PFSK-1 (cell line): ENCODE data around the gene ATP6V1A.

ENCODE experiments used
- FOXP2 ChIP-seq: optimal IDR thresholded peaks from 2 replicates; pipeline ENCODE3; 2011; ENCODE audit warnings: borderline replicate concordance, control low read depth, inconsistent platforms; ENCODE audit not compliant: insufficient read depth; ENCODE audit errors: extremely low read length, extremely low read depth
- POLR2AphosphoS5 ChIP-seq: IDR thresholded peaks from 2 replicates; pipeline ENCODE4 v1.6.1; 2012; ENCODE audit warnings: low read depth, mild to moderate bottlenecking, control low read depth, low read length, moderate library complexity
- REST ChIP-seq, 2 experiments: IDR thresholded peaks; 2 replicates each; pipeline versions ENCODE4 v1.6.1 to v1.8.0; 2011 to 2012; ENCODE audit warnings: low read depth in 2 of 2, low read length in 2 of 2, control low read depth in 1 of 2, inconsistent platforms in 1 of 2, mild to moderate bottlenecking in 1 of 2, moderate library complexity in 1 of 2; ENCODE audit not compliant: insufficient read depth in 1 of 2
- SIN3A ChIP-seq: IDR thresholded peaks from 2 replicates; pipeline ENCODE4 v1.6.1; 2012; ENCODE audit warnings: mild to moderate bottlenecking, low read length, moderate library complexity, borderline replicate concordance; ENCODE audit not compliant: insufficient read depth
- TAF1 ChIP-seq: IDR thresholded peaks from 2 replicates; pipeline ENCODE4 v1.6.1; 2012; ENCODE audit warnings: low read length, control low read depth, borderline replicate concordance; ENCODE audit not compliant: insufficient read depth

Gene ATP6V1A

GRCh38 chr3:113731694-113732093 lies 15.1 kb upstream of the ATP6V1A start:
- no peak for TF ChIP-seq POLR2AphosphoS5
- TF ChIP-seq REST (IDR thresholded peaks at IDR 0.05; ENCODE audit: insufficient read depth in 1 of 2, low read depth in 2 of 2, low read length in 2 of 2), result no peak
- TF ChIP-seq FOXP2, result no peak
- TF ChIP-seq SIN3A, result no peak

- TF ChIP-seq TAF1 (no peak), FOXP2 (no peak), POLR2AphosphoS5 (no peak), REST (IDR thresholded peaks at IDR 0.05; ENCODE audit: insufficient read depth in 1 of 2, low read depth in 2 of 2, low read length in 2 of 2) (no peak)
Observed at GRCh38 chr3:113736548-113737089, 10.2 kb upstream of the ATP6V1A start.

- TF ChIP-seq SIN3A (no peak), REST (IDR thresholded peaks at IDR 0.05; ENCODE audit: insufficient read depth in 1 of 2, low read depth in 2 of 2, low read length in 2 of 2) (no peak), FOXP2 (no peak), TAF1 (no peak), POLR2AphosphoS5 (no peak)
Observed at GRCh38 chr3:113741086-113741485, 5.7 kb upstream of the ATP6V1A start.

- TF ChIP-seq REST (IDR thresholded peaks at IDR 0.05; ENCODE audit: insufficient read depth in 1 of 2, low read depth in 2 of 2, low read length in 2 of 2) (no peak), POLR2AphosphoS5 (no peak), FOXP2 (no peak), SIN3A (no peak), TAF1 (no peak)
Observed at GRCh38 chr3:113741620-113742019, 5.2 kb upstream of the ATP6V1A start.

GRCh38 chr3:113743006-113743630 lies 3.7 kb upstream of the ATP6V1A start:
- TF ChIP-seq REST (IDR thresholded peaks at IDR 0.05; ENCODE audit: insufficient read depth in 1 of 2, low read depth in 2 of 2, low read length in 2 of 2), result no peak
- no peak for TF ChIP-seq SIN3A
- no peak for TF ChIP-seq TAF1
- no peak for TF ChIP-seq FOXP2
- no peak for TF ChIP-seq POLR2AphosphoS5
